NCI-H774 (cell line): Measurements from ENCODE around the gene GLT8D1.
"Not testable (repeated sequence)": the region's sequence is repeated elsewhere in the genome, so short reads cannot be mapped to it uniquely, and the experiment has no call there.

Source experiments
- DNase-seq: peaks from one replicate; lab custom pipeline; 2025; lab: John Stamatoyannopoulos, UW

Gene GLT8D1

GRCh38 chr3:52705688-52706686 lies at the start of gene GLT8D1, which contains the start of gene SPCS1:
Gene GLT8D1 (minus strand): TSS chr3:52705791. CDS start chr3:52700460, 5,331 bp downstream.
Gene SPCS1 (plus strand): TSS chr3:52706106. CDS start chr3:52706247, 141 bp downstream.
- peak; percentile 60 for DNase-seq

DNA sequence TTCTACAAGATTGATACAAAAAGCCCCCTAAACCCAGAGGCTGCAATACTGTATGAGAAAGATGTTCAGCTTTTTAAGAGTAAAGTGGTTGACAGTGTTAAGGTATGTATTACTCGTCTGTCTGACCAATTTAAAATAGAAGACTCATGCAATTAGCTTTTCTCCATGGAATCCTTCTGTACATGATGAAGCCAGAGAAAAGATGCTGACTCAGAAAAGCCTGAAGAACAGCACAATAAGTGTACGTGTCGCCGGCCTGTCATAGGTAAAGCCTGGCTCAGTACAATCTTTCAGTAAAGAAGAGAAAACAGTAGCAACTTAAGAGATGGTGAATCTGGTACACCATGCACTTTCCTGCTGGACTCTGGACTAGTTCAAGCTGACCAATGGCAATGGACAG lies 48.8 kb upstream of the GLT8D1 start:
- DNase-seq: no peak

DNA sequence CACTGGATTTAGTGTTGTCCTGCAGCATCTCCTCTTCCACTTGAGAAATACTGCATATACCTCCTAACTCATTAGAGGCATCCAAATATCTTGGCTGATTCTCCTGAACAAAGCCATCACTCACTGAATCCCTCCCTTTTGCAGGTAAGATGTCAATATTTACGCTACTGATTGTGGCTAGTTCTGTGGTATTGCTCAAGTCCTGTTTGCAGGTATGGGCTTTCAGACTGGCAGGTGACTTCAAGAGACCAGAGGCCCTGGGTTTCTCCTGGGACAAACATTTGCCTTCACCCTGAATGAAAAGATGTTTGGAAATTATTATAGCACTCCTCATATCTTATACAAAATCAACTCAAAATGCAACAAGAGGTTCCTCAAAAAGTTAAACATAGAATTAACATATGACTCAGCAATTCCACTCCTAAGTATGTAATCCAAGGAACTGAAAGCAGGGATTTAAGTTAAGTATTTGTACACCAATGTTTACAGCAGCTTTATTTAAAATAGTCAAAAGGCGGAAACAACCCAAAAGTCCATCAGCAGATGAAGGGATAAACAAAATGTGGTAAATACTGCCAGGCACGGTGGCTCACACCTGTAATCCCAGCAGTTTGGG lies 46.6 kb upstream of the GLT8D1 start:
- DNase-seq: no peak

DNA sequence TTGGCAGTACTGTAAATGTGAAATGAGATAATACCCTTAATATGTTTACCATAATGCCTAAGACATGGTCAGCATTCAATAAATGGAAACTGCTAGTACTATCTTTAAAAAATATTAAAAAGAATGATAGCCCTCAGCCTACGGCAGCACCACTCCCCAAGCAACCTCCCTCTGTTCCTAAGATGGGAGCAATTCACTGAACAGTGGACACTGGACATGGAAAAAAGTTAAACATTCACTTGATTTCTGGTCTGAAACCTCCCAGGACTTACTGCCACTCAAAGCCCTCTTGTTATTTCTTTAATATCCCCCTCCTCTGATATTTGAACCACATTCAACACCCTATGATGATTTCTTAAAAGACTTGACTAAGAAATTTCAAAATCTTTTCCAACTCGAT lies 38.1 kb upstream of the GLT8D1 start:
- no peak for DNase-seq

DNA sequence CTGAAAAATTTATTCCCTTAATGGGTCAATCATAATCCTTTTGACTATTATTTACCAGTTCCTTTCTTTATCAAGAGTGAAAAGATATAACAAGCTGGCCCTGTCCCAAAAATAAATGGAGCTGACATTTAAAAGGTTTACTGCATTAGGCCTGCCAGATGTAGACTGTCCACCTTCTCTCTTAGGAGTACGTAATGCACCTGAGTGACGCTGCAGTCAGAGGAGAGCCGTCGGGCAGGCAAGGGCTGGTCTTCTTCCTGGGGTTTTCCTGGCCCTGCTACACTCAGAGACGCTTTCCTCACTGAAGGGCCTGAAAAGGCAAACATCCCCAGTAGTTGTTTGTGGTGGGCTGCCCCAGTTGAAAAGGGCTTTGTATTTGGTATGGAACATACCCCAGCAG lies 37.6 kb upstream of the GLT8D1 start:
- DNase-seq: no peak

DNA sequence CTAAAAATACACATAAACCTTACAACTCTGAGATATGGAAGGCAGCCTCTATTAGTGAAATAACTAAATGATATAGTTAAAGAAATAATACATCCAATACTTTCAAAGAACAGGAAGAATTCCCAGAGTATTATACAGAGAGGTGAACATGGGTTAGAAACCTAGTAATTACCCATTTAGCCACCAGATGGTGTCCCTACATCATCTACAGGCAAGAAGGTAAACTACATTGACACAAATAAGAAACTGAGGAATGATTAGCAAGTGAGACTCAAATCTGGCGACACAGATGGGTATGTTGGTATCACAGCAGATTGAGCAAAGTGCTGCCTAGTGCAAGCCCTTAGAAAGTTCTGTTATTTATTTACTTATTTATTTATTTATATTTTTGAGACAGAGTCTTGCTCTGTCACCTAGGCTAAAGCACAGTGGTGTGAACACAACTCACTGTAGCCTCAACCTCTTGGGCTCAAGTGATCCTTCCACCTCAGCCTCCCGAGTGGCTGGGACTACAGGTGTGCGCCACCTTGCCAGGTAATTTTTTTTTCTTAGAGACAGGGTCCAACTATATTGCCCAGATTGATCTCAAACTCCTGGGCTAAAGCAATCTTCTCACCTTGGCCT lies 36.9 kb upstream of the GLT8D1 start:
- DNase-seq: no peak

DNA sequence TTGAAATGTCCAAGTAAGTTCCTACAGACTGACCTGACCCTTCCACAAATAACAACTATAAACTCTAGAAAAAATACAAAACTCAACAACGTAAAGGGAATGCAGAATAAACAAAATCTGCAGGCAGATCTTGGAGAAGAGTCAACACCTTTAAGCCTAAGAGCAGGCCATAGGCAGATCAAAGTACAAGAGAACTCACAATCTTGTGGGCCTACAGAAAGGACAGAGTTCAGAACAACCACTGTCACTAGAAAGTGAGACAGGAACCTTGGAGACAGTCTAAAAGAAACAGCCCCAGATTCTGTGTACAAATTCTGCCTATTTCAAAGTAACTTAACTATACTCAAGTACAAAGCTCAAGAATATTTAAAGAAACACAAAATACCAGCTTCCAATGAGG lies 34.1 kb upstream of the GLT8D1 start:
- no peak for DNase-seq

DNA sequence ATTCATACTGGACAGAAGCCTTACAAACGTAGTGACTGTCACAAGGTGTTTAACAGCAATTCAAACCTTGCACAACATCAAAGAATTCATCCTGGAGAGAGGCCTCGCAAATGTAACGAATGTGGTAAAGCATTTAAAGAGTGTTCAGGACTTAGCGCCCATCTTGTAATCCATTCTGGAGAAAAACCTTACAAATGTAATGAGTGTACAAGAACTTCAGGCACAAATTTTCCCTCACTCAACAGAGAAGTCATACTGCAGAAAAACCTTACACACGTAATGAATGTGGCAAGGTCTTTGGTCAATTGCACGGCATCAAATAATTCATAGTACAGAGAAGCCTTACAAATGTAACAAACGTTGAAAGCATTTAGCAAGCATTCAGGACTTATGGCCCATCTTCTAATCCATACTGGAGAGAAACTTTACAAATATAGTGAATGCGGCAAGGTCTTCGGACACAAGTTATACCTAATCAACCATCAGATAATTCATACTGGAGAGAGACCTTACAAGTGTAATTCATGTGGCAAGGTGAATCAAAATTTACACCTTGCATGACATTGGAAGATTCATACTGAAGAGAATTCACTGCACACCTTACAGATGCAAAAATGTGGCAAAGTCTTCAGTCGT lies 27.8 kb upstream of the GLT8D1 start:
- DNase-seq: no peak

- no peak for DNase-seq
Measured at GRCh38 chr3:52731590-52731989, 26.0 kb upstream of the GLT8D1 start.

- no peak for DNase-seq
Measured at GRCh38 chr3:52730681-52731080, 25.1 kb upstream of the GLT8D1 start.

DNA sequence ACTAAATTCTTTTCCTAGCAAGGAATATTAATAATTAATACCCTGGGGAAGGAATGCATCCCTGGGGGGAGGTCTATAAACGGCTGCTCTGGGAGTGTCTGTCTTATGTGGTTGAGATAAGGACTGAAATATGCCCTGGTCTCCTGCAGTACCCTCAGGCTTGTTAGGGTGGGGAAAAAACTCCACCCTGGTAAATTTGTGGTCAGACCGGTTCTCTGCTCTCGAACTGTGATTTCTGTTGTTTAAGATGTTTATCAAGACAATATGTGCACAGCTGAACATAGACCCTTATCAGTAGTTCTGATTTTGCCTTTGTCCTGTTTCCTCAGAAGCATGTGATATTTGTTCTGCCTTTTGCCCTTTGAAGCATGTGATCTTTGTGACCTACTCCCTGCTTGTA lies 23.2 kb upstream of the GLT8D1 start:
- not testable (repeated sequence) for DNase-seq

DNA sequence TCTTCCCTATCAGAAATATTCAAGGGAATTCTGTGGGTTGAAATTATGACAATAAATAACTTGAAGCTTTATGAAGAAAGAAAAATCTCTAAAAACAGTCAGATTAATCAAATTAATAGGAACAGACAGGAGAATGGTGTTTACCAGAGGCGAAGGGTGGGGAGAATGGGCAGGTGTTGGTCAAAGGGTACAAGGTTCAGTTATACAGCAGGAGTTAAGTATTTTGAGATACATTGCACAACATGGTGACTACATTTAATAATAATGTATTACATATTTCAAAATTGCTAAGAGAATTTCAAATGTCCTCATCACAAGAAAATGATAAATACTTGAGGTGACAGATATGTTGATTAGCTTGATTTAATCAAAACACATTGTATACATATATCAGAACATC lies 18.9 kb upstream of the GLT8D1 start:
- no peak for DNase-seq

GRCh38 chr3:52723935-52724334 lies 18.3 kb upstream of the GLT8D1 start:
- no peak for DNase-seq

- no peak for DNase-seq
Measured at GRCh38 chr3:52722491-52722890, 16.9 kb upstream of the GLT8D1 start.

GRCh38 chr3:52721730-52722008 lies 16.1 kb upstream of the GLT8D1 start:
- DNase-seq: no peak

GRCh38 chr3:52721002-52721729 lies 15.6 kb upstream of the GLT8D1 start:
- DNase-seq: no peak

GRCh38 chr3:52719618-52720017 lies 14.0 kb upstream of the GLT8D1 start:
- DNase-seq: no peak

GRCh38 chr3:52715714-52716305 lies 10.2 kb upstream of the GLT8D1 start:
- no peak for DNase-seq

DNA sequence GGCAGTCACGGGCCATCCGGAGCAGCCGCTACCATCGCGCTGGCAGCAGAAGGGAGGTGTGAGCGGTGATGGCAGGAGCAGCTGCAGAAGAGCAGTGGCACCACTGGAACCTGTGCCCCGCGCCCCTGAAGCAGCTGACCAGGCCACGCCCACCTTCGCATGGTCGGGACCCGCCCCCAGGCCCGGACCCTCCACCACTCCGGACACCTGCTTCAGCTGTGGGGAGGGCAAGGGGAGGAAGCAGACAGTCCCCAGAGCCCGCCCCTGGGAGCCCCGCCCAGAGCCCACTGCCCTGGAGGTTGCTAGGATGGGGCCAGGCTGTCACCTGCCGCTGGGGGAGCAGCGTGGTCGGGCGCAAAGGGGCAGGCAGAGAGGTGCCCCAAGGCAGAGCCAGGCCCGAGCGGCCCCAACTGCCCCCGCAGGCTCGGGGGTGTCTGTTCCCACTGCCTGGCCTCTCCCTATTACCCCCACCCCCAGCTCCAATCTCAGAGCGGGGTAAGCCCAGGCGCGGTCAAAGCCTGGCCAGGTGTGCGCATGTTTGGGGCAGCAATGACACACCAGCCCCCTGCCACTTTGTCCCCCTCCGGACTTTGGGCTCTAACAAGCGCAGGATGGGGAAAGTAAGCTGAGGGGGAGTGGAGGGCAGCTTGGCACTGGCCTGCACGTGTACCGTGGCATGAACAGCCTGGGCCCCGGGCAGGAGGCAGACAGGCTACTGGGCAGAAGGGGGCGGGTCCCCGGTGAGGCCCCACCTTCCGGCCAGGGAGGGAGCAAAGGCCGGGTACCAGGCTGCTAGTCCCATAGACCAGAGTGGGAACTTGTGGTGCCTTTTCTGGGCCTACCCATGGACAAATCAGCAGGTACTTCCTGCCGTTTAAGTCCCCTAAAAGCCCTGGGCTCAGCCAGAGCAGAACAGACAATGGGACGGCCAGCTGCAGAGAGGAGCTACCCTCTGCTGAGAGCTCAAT lies 9.0 kb upstream of the GLT8D1 start:
- no peak for DNase-seq
